Heart right ventricle (tissue), 16 donors: ENCODE data around the gene TSPAN12. TPM values are rescaled to one million over a fixed set of nuclear protein-coding genes. Genes with fewer than 3 reads are reported as not detected.
A peak's percentile ranks its signal among the peaks of the same experiment; 100 is the strongest.
"Not testable (repeated sequence)": the region's sequence is repeated elsewhere in the genome, so short reads cannot be mapped to it uniquely, and the experiment has no call there.

Experiments
- ATAC-seq, 8 donors: fragments of 200-7000 bp; cut with Tn5 transposase; one replicate each; pipeline ENCODE4 v1.9.1; 2020; ENCODE audit warnings: mild to moderate bottlenecking in 8 of 8, moderate library complexity in 8 of 8, moderate number of reproducible peaks in 1 of 8
- DNase-seq, 2 donors: peaks; one replicate each; pipeline ENCODE4 v3.0.0-alpha.2; 2020
- H3K27ac ChIP-seq, 10 donors: fragments of 200-600 bp; sonication (generic) in 2 of 10; one replicate each; pipeline versions ENCODE4 v1.5.0 to v1.8.0; 2020 to 2022; ENCODE audit warnings: mild to moderate bottlenecking in 3 of 10
- H3K27me3 ChIP-seq, 7 donors: fragments of 200-600 bp; one replicate each; pipeline ENCODE4 v1.8.0; 2021 to 2022; ENCODE audit warnings: mild to moderate bottlenecking in 2 of 7
- H3K36me3 ChIP-seq, 9 donors: fragments of 200-600 bp; sonication (generic) in 1 of 9; one replicate each; pipeline versions ENCODE4 v1.5.0 to v1.8.0; 2020 to 2022; ENCODE audit warnings: mild to moderate bottlenecking in 2 of 9
- H3K4me1 ChIP-seq, 9 donors: fragments of 200-600 bp; sonication (generic) in 1 of 9; one replicate each; pipeline versions ENCODE4 v1.5.0 to v1.8.0; 2020 to 2022; ENCODE audit warnings: mild to moderate bottlenecking in 4 of 9
- H3K4me3 ChIP-seq, 10 donors: fragments of 200-600 bp; sonication (generic) in 2 of 10; one replicate each; pipeline versions ENCODE4 v1.5.0 to v1.8.0; 2020 to 2022; ENCODE audit warnings: mild to moderate bottlenecking in 7 of 10, moderate library complexity in 2 of 10
- H3K9me3 ChIP-seq, 11 donors: fragments of 200-600 bp in 10 of 11; sonication (generic) in 2 of 11; one replicate each; pipeline versions ENCODE4 v1.5.0 to v1.8.0; 2013 to 2022; ENCODE audit warnings: mild to moderate bottlenecking in 2 of 11, control low read depth in 1 of 11, moderate library complexity in 1 of 11
- CTCF ChIP-seq, 9 donors: fragments of 200-600 bp; sonication (generic) in 2 of 9; IDR thresholded peaks; one replicate each; pipeline versions ENCODE4 v1.5.0 to v1.8.0; 2021 to 2022; ENCODE audit warnings: antibody characterized with exemption in 9 of 9, mild to moderate bottlenecking in 5 of 9, moderate library complexity in 1 of 9
- WGBS, 2 donors: extraction: QIAGEN DNeasy Blood & Tissue Kit; methylation state at CpG; one replicate each; pipeline ENCODE4 v1.1.7; 2013; ENCODE audit warnings: inconsistent platforms in 1 of 2; 5-methylcytosine and 5-hydroxymethylcytosine counted together
- intact Hi-C, 10 donors: fragments of 100-400 bp; cut with DNase I; formaldehyde crosslinking; loops; one replicate each; pipeline versions ENCODE4 v1.11.1 to v1.14.2; 2022
- long read RNA-seq, 3 donors: library from polyadenylated mRNA; unstranded; transcript quantifications; one replicate each; pipeline ENCODE4 v2.0.0, GENCODE V29; 2020 to 2021
- polyA plus RNA-seq, 2 donors: library from polyadenylated mRNA; stranded (reverse); fragments of 200-250 nt; gene quantifications; one replicate each; pipeline ENCODE4 v1.2.3, GENCODE V29; 2013
- total RNA-seq, 10 donors: library from RNA; stranded (reverse); fragmentation: NEBNext Ultra II Directional in 3 of 10; extraction: Animal tissue kit (Norgen Biotek cat#: 25700) in 3 of 10; gene quantifications; one replicate each; pipeline versions ENCODE4 v1.2.1 to v1.2.4, GENCODE V29; 2021 to 2023
- donor health status: Arrhythmogenic right ventricular cardiomyopathy.
- donor health status: ischemic (EF 13 %, LVEDD 7.1; RV severe dilation, severe dysfunction).
- donor health status: healthy with polysubstance abuse.
- donor health status: DM: no; HTN: yes; CAD: no.
- donor health status: DM: no; HTN: no; CAD: no.
- donor health status: ischemic (EF 25% LVEDD 6.9; RV normal size, moderate dysfunction).
- donor health status: ischemic (EF 25% LVEDD 5.7; RV mildly dilated, moderate dysfunction).
- donor health status: healthy.
- donor health status: DM: yes; HTN: yes; CAD: no.
- donor health status: Ischemic cardiomyopathy.
- donor health status: ischemic (EF 35%, LVEDD 5.7; RV mildly dilated, moderate dysfunction).
- donor health status: nonischemic (EF 11% LVEDD 7.7; RV severe dilation, severe dysfunction).
- donor health status: DM: yes; HTN: yes; CAD: no.
- donor health status: PGD.
- donor health status: ischemic (EF 29% LVEDD 5.4; RV normal size, mild dysfunction).
- donor health status: nonischemic (EF 23%, LVEDD 6.1; RV moderate dilation, normal function).

The TSPAN12 gene, protein sequence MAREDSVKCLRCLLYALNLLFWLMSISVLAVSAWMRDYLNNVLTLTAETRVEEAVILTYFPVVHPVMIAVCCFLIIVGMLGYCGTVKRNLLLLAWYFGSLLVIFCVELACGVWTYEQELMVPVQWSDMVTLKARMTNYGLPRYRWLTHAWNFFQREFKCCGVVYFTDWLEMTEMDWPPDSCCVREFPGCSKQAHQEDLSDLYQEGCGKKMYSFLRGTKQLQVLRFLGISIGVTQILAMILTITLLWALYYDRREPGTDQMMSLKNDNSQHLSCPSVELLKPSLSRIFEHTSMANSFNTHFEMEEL
- 10 to 100 TPM; 35.2 to 78.6 (median 64.5) TPM for total RNA-seq
- 10 to 100 TPM; 17.9 to 22.5 TPM for polyA plus RNA-seq
- long read RNA-seq, donor 1, transcript TSPAN12-201 (8 exons, 2,798 nt) = major isoform, 70 of 90 reads
- long read RNA-seq, donor 1, partial matches to known transcripts = 7 of 90 reads
- long read RNA-seq, donor 1, other reads (novel, unspliced or antisense) = 13 of 90 reads
- long read RNA-seq, donor 2, transcript TSPAN12-201 (8 exons, 2,798 nt) = major isoform, 92 of 132 reads
- long read RNA-seq, donor 2, partial matches to known transcripts = 22 of 132 reads
- long read RNA-seq, donor 2, other reads (novel, unspliced or antisense) = 18 of 132 reads
- long read RNA-seq, donor 3, transcript TSPAN12-201 (8 exons, 2,798 nt) = major isoform, 175 of 250 reads
- long read RNA-seq, donor 3, partial matches to known transcripts = 31 of 250 reads
- long read RNA-seq, donor 3, other reads (novel, unspliced or antisense) = 44 of 250 reads

DNA sequence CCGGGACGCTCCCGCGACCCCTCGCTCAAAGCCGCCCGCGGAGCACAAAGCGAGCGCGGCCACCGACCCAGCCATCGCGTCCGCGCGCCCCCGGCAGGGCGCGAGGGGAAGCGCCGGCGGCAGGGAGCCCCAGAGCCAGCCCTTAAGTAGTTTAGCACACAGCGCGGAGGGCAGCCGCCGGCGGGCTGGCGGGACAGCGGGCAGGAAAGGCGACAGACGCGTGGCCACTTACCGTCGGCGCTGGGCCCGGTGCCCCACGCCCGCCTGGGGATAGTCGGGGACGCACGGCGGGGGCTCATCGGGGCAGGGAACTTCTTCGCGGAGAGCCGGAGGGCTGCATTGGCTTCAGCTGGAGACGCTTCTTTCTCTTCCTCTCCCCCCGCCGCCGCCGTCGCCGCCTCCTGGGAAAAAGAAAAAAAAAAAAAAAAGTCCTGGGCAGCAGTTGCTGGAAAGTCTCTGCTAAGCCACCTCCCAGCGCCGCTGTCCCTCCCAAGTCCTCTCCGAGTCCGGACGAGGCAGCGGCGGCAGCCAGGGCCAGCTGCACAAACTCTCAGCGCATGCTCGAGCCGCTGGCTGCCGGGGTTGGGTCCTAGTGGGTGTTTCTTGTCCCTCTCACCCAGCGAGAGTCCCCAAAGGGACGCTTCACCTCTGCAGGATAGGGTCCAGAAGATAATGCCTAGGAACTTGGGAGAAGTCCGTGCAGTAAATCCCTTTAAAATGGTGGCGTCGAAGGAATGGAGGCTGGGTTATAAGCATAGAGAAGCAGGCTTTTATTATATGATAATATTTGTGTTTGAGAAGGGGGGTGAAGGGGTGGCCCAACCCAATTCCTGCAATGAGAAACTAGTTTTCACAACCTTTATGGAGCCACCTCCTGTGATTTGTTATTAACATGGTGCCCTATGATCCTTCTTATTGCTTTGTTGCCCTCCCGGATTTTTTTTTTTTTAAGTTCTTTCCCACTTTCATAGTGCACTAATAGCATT, at the start of gene TSPAN12:
Gene TSPAN12, minus strand, starts transcription at position 557 of the 986 bp plus-strand sequence. CDS start 1,381 bp downstream, outside the sequence.
- TF ChIP-seq CTCF (IDR thresholded peaks at IDR 0.05) = peak; percentile 60 to 88 (median 79)
- ATAC-seq = peak; percentile 93 to 97 (median 94)
- Histone ChIP-seq H3K4me3 (peak within 1 kb of the TSS; percentile 48 to 87 (median 72)), H3K36me3 (peaks cover 0 to 4% (median 0%) of the 10 kb centered on the region in 9 donors), H3K4me1 (peaks cover 0 to 37% (median 15%) of the 10 kb centered on the region in 9 donors), H3K27me3 (peaks cover 0 to 53% (median 0%) of the 10 kb centered on the region in 7 donors), H3K9me3 (no peaks in the 10 kb centered on the region), H3K27ac (peak within 1 kb of the TSS; percentile 88 to 98 (median 92))
- intact Hi-C loops = loop anchor here in 7 of 10 donors (2.0 to 10.0 kb wide), 9 partner anchors 51 to 247 kb away; partner anchors contain the start of gene ING3 (in 2 of the 7)
- DNase-seq = peak; percentile 86 to 88
- 0 to 1% methylated on average over 42 to 71 of the region's 71 CpGs for WGBS, 2 donors

DNA sequence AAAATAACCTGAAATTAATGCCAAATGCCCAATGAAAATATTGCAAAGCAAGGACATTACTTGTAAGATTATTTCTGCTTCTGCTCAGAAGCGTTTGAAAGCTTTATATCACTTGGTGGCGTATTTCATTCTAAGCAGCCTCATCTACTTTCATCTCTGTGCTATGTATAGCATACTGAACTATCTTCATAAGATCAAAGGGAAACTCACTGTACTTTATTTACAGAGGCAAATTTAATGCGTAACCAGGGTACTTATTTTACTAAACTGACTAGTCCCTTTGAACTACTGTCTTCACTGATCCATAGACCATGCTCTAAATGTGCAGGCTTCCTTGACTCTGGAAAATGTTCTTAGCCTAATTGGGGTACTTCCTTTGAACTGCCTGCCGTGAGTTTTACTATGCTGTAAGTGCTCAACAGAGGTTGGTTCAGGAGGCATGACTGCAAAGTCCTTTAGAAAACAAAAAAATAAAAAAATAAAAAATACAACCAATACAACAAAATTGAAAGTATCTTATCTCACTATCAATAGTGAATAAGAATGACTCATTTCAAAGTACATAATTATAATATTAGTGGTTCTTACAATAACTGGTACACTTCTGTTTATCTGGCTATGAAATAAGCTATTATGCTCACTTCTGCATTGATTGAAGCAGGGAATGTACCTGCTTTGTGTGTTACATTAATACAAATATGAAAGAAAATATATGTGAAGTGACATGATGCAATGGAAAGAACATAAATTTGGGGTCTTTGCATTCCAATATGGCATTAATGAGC, 41.0 kb upstream of the TSPAN12 start:
- Histone ChIP-seq H3K4me1 (no peaks in the 10 kb centered on the region), H3K4me3 (no peak overlapping the region), H3K9me3 (peaks cover 0 to 19% (median 0%) of the 10 kb centered on the region in 11 donors), H3K27me3 (no peaks in the 10 kb centered on the region), H3K27ac (no peak overlapping the region), H3K36me3 (no peaks in the 10 kb centered on the region)
- intact Hi-C loops = no loop called here
- DNase-seq (no peak), ATAC-seq (no peak)
- WGBS, 2 donors = 78 to 82% methylated on average over 4 of the region's 4 CpGs
- TF ChIP-seq CTCF (IDR thresholded peaks at IDR 0.05) = no peak

GRCh38 chr7:120895253-120895652, 37.3 kb upstream of the TSPAN12 start:
- H3K27me3 ChIP-seq, H3K4me1 ChIP-seq, DNase-seq, H3K4me3 ChIP-seq, H3K27ac ChIP-seq, intact Hi-C loops, H3K36me3 ChIP-seq, ATAC-seq: not testable (repeated sequence)
- H3K9me3 ChIP-seq = peaks cover 0 to 33% (median 2%) of the 10 kb centered on the region in 11 donors
- 89 to 91% methylated on average over 3 of the region's 3 CpGs for WGBS, 2 donors

GRCh38 chr7:120885602-120886001, 27.7 kb upstream of the TSPAN12 start:
- H3K36me3 ChIP-seq, H3K4me1 ChIP-seq, ATAC-seq, H3K4me3 ChIP-seq, H3K9me3 ChIP-seq, DNase-seq, intact Hi-C loops, H3K27me3 ChIP-seq, H3K27ac ChIP-seq: not testable (repeated sequence)
- WGBS, 2 donors = 81 to 84% methylated on average over 4 of the region's 4 CpGs
